ENCODE data around the gene PROM1. TPM values are rescaled to one million over a fixed set of nuclear protein-coding genes. Genes with fewer than 3 reads are reported as not detected.

PROM1 gene
- total and polyA plus RNA-seq, 2 of the 8 experiments (the other 6 are each of a cell fraction or from before 2014, with no cell fraction given), result 36.0 to 59.7 TPM

GRCh38 chr4:16000708-16001483 is 82.9 kb downstream of the PROM1 start (continued):
- TF ChIP-seq ATF2 (IDR thresholded peaks at IDR 0.05; ENCODE audit: low read length), result no peak
- TF ChIP-seq CTCF (IDR thresholded peaks at IDR 0.05; ENCODE audit: control extremely low read depth in 1 of 3, insufficient read depth in 1 of 3, low read depth in 1 of 3, low read length in 3 of 3), result no peak

Data from H1 (cell line).